GM12801 (cell line): Measurements from ENCODE around the gene URB2.

ENCODE experiments used
- TF ChIP-seq, protein P1 (sequence below): IDR thresholded peaks from one replicate; pipeline ENCODE4 v1.5.1; 2011; ENCODE audit warnings: control low read depth; ENCODE audit not compliant: insufficient read length; ENCODE audit errors: extremely low read depth

URB2 gene

GRCh38 chr1:229651546-229651945 lies 25.5 kb downstream of the URB2 start:
- TF ChIP-seq, protein P1, sequence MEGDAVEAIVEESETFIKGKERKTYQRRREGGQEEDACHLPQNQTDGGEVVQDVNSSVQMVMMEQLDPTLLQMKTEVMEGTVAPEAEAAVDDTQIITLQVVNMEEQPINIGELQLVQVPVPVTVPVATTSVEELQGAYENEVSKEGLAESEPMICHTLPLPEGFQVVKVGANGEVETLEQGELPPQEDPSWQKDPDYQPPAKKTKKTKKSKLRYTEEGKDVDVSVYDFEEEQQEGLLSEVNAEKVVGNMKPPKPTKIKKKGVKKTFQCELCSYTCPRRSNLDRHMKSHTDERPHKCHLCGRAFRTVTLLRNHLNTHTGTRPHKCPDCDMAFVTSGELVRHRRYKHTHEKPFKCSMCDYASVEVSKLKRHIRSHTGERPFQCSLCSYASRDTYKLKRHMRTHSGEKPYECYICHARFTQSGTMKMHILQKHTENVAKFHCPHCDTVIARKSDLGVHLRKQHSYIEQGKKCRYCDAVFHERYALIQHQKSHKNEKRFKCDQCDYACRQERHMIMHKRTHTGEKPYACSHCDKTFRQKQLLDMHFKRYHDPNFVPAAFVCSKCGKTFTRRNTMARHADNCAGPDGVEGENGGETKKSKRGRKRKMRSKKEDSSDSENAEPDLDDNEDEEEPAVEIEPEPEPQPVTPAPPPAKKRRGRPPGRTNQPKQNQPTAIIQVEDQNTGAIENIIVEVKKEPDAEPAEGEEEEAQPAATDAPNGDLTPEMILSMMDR = no peak

GRCh38 chr1:229653420-229653819 lies 27.4 kb downstream of the URB2 start:
- TF ChIP-seq, protein P1 = no peak

- TF ChIP-seq, protein P1 = no peak
Observed at GRCh38 chr1:229655781-229656180, 29.7 kb downstream of the URB2 start.

DNA sequence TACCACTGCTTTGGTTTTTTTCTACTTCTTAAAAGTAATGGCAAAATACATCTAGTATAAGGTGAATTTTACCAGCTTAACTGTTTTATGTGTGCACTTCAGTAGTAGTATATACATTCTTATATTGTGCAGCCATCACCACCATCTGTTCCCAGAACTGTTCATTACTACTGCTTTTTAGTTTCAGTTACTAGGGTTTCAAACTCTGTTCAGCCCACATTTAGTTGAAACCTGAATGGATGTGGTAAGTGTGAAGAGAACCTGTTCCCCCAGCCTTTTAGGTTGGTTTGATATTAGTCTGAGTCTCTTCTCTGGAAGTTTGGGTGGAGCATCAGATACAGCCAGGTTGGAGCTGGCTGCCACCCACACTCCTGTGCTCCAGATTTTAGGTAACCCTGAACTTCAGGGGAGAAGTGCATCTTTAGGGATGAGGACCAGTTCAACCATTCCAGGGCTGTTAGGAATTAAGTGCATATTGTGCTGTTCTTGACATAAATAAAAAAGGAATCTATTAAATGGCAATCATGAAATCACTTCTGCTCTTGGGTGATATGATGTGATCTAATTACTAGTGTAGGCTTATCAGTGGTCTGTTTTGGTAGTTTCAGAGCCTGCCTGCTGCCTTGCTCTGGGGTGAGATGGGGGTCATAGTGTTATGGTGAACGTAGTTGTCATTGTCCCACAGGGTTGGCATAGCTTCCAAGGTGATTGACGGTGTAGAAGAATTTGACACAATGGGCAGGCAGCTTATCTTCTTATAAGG lies 32.1 kb downstream of the URB2 start:
- TF ChIP-seq, protein P1 = no peak

- TF ChIP-seq, protein P1 = no peak
Observed at GRCh38 chr1:229661022-229661877, 35.2 kb downstream of the URB2 start.

DNA sequence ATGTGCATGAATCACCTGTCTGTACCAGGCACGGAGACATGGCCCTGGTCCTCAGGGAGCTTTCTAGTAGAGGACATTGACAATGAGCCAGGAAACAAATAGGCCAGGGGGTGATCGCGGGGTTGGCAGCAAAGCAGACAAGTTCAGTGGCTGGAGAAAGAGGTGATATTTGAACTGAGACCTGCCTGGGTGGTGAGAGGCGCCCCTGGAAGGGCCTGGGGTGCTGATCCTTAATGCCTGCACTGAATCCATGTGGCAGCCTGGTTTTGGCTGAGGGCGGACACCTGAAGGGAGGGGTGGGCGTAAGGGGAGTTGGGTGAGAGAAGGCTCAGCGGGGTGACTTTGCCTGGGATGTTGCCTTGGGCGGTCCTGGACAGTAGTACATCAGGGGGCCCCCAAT lies 35.9 kb downstream of the URB2 start:
- TF ChIP-seq, protein P1 = no peak

- TF ChIP-seq, protein P1 = no peak
Observed at GRCh38 chr1:229664133-229664689, 38.2 kb downstream of the URB2 start.
